AG08396 (cell line): ENCODE data around the gene TRIM17.

Experiments
- DNase-seq: peaks from one replicate; pipeline ENCODE4 v3.0.0; 2012; ENCODE audit warnings: low spot score, mixed read lengths

TRIM17 gene

GRCh38 chr1:228366866-228367741, 49.6 kb downstream of the TRIM17 start:
- DNase-seq = no peak

GRCh38 chr1:228366062-228366865, 50.4 kb downstream of the TRIM17 start:
- DNase-seq = no peak

- DNase-seq = no peak
Observed at GRCh38 chr1:228365271-228366061, 51.2 kb downstream of the TRIM17 start.

- no peak for DNase-seq
Observed at GRCh38 chr1:228364706-228365213, 51.9 kb downstream of the TRIM17 start.

GRCh38 chr1:228364068-228364705, 52.5 kb downstream of the TRIM17 start:
- DNase-seq = no peak

- no peak for DNase-seq
Observed at GRCh38 chr1:228363686-228364067, 53.0 kb downstream of the TRIM17 start.

GRCh38 chr1:228362884-228363450, 53.7 kb downstream of the TRIM17 start:
- no peak for DNase-seq

GRCh38 chr1:228362141-228362883, 54.3 kb downstream of the TRIM17 start:
- no peak for DNase-seq

GRCh38 chr1:228361314-228362140, 55.1 kb downstream of the TRIM17 start:
- DNase-seq = no peak

GRCh38 chr1:228360533-228361313, 55.9 kb downstream of the TRIM17 start:
- DNase-seq = no peak

GRCh38 chr1:228359613-228360532, 56.8 kb downstream of the TRIM17 start:
- DNase-seq = no peak

GRCh38 chr1:228358764-228359612, 57.7 kb downstream of the TRIM17 start:
- DNase-seq = no peak

- no peak for DNase-seq
Observed at GRCh38 chr1:228358039-228358763, 58.5 kb downstream of the TRIM17 start.
